ENCODE results near the gene UGT1A6.
"Not testable (repeated sequence)": the region's sequence is repeated elsewhere in the genome, so short reads cannot be mapped to it uniquely, and the experiment has no call there.

The UGT1A6 gene

GRCh38 chr2:233688341-233688740, 4.3 kb upstream of the UGT1A6 start:
- no peak for DNase-seq

- DNase-seq = no peak
These were observed 3.7 kb upstream of the UGT1A6 start for GRCh38 chr2:233689031-233689430.

GRCh38 chr2:233689501-233689900, 3.2 kb upstream of the UGT1A6 start:
- DNase-seq = no peak

GRCh38 chr2:233690444-233690843, 2.2 kb upstream of the UGT1A6 start:
- DNase-seq = no peak

GRCh38 chr2:233691443-233692433, 952 bp upstream of the UGT1A6 start:
- DNase-seq = no peak

- DNase-seq = no peak
These were observed 1.3 kb downstream of the UGT1A6 start for GRCh38 chr2:233693963-233694362.

GRCh38 chr2:233698740-233699139, 6.0 kb downstream of the UGT1A6 start:
- no peak for DNase-seq

- no peak for DNase-seq
These were observed 6.8 kb downstream of the UGT1A6 start for GRCh38 chr2:233699424-233700027.

GRCh38 chr2:233700028-233700635, 7.4 kb downstream of the UGT1A6 start:
- no peak for DNase-seq

- DNase-seq = not testable (repeated sequence)
These were observed 8.2 kb downstream of the UGT1A6 start for GRCh38 chr2:233700842-233701241.

GRCh38 chr2:233702238-233702637, 9.5 kb downstream of the UGT1A6 start:
- no peak for DNase-seq

GRCh38 chr2:233705911-233706506, 13.3 kb downstream of the UGT1A6 start:
- no peak for DNase-seq

- no peak for DNase-seq
These were observed 14.0 kb downstream of the UGT1A6 start for GRCh38 chr2:233706720-233707119.

- no peak for DNase-seq
These were observed 15.4 kb downstream of the UGT1A6 start for GRCh38 chr2:233707940-233708644.

GRCh38 chr2:233708942-233709341, 16.3 kb downstream of the UGT1A6 start:
- no peak for DNase-seq

GRCh38 chr2:233711312-233712008, 18.8 kb downstream of the UGT1A6 start:
- peak; percentile 17 for DNase-seq

GRCh38 chr2:233712611-233713261, 20.0 kb downstream of the UGT1A6 start, which contains the start of gene UGT1A5:
Gene UGT1A5 (plus strand): TSS chr2:233712907. CDS start chr2:233712992, 85 bp downstream.
- no peak for DNase-seq

GRCh38 chr2:233713262-233713615, 20.5 kb downstream of the UGT1A6 start:
- DNase-seq = no peak

- no peak for DNase-seq
These were observed 21.4 kb downstream of the UGT1A6 start for GRCh38 chr2:233714121-233714520.

GRCh38 chr2:233718552-233718951, 25.9 kb downstream of the UGT1A6 start, which contains the start of gene UGT1A4:
Gene UGT1A4 (plus strand): TSS chr2:233718736. CDS start chr2:233718821, 85 bp downstream.
- DNase-seq = no peak

- DNase-seq = no peak
These were observed 36.1 kb downstream of the UGT1A6 start, which contains the start of gene UGT1A3 for GRCh38 chr2:233728723-233729301. Gene UGT1A3 (plus strand): TSS chr2:233729042. CDS start chr2:233729127, 85 bp downstream.
